Coronary artery (tissue), 2 donors: Measurements from ENCODE around the gene GABARAP.

ENCODE experiments used
- DNase-seq: peaks from one replicate; pipeline ENCODE4 v3.0.0-alpha.2; 2017; ENCODE audit warnings: low spot score
- H3K27ac ChIP-seq, 2 donors: fragments of 200-600 bp; sonication (generic); one replicate each; pipeline ENCODE4 v1.5.1; 2016 to 2019
- H3K4me3 ChIP-seq: fragments of 200-600 bp; sonication (generic); 2 replicates; pipeline ENCODE4 v1.5.1; 2016; ENCODE audit warnings: mild to moderate bottlenecking, moderate library complexity
- CTCF ChIP-seq: fragments of 200-600 bp; sonication (generic); IDR thresholded peaks from one replicate; pipeline ENCODE4 v1.5.1; 2019; ENCODE audit warnings: antibody characterized with exemption

The GABARAP gene

DNA sequence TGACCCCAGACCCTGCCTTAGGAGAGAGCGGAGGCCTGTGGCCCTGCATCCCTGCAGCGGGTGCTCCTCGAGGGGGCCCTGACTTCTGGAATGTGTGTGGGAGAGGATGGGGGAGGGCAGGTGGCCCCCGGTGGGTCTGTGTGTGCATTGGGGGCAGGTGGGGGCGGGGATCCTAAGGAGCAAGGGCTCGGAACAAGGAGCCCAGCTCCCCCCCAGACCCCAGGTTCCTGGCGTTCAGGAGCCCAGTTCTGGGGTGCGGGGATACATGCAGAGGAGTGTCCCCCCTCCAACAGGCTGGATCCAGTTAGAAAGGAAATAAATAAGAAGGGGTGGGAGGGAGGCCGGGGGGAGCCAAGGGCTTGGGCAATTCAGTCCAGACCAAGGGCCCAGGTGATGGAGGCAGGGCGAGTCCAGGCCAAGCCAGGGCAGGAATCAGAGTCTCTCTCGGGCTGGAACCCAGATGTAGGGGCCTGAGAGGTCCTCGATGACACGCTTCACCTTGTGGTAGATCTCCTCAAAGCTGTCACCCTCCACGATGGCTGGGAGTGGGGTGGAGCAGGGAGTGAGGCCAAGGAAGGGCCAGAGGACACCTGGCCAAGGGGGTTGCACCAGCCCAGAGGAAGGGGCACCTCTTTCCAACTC lies 51.9 kb downstream of the GABARAP start:
- no peak overlapping the region for H3K27ac ChIP-seq
- no peak for DNase-seq
- no peak for TF ChIP-seq CTCF
- H3K4me3 ChIP-seq = no peak overlapping the region
